GM21717 (cell line): ENCODE measurements around the gene TTC34.
"Not testable (repeated sequence)": the region's sequence is repeated elsewhere in the genome, so short reads cannot be mapped to it uniquely, and the experiment has no call there.

Experiments used
- ATAC-seq: cut with Tn5 transposase; IDR thresholded peaks from one replicate; pipeline ENCODE4 v1.9.1; 2021; ENCODE audit warnings: mild to moderate bottlenecking, moderate library complexity; ENCODE audit not compliant: unreplicated experiment

TTC34 gene

GRCh38 chr1:2631136-2632050, 170.1 kb downstream of the TTC34 start:
- ATAC-seq, result no peak

DNA sequence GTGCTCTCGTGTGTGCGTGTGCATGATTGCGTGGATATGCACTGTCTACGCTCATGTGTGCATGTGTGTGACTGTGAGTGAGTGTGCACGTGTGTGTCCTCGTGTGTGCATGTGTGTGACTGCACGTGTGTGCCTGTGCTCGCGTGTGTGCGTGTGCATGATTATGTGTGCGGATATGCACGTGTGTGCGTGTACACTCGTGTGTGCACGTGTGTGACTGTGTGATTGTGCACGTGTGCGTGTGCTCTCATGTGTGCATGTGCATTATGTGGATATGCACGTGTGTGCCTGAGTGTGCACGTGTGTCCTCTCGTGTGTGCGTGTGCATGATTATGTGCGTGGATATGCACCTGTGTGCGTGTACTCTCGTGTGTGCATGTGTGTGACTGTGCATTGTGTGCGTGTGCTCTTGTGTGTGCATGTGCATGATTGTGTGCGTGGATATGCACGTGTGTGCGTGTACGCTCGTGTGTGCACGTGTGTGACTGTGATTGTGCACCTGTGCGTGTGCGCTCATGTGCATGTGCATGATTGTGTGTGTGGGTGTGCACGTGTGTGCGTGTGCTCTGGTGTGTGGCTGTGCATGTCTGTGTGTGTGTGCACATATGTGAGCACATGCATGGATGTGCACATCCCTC, 170.9 kb downstream of the TTC34 start:
- ATAC-seq, result no peak

DNA sequence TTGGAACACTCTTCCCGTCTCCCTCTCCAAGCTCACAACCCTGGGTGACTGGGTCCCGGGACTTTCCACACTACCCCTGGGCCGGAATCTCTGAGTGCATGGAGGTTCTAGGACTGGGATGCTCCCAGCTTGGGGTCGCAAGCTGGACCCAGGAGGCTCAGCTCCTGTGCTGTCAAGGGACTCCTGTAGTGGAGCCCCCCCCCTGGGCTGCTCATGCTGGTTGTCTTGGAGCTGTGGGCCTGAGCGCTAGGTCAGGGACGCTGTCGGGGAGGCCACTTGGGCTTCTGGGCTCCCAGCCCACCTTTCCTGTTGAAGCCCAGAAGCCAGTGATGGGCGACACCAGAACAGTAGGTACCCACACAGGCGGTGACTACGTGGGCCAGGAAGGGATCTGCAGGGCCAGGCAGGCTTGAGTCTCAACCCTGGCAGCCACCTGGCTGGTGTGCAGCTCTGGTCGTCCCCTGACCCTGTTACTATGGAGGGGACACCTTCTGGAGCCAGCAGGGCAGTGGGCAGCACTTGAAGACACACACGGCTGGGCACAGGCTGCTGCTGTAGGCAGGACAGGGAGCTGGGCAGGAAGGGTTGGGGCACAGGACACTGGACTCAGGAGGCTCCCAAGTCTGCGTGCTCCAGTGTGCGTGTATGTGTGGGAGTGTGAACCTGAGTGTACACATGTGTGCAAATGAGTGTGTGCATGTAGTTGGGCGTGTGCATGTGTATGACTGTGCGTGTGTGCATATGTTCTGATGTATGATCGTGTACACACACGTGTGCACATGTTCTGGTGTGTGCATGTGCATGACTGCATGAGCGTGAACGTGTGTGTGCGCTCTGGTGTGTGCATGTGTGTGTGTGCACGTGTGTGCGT, 171.6 kb downstream of the TTC34 start:
- ATAC-seq, result no peak

- no peak for ATAC-seq
Observed at GRCh38 chr1:2628933-2629626, 172.4 kb downstream of the TTC34 start.

- ATAC-seq, result no peak
Observed at GRCh38 chr1:2628191-2628932, 173.1 kb downstream of the TTC34 start.

- no peak for ATAC-seq
Observed at GRCh38 chr1:2627746-2628145, 173.7 kb downstream of the TTC34 start.

DNA sequence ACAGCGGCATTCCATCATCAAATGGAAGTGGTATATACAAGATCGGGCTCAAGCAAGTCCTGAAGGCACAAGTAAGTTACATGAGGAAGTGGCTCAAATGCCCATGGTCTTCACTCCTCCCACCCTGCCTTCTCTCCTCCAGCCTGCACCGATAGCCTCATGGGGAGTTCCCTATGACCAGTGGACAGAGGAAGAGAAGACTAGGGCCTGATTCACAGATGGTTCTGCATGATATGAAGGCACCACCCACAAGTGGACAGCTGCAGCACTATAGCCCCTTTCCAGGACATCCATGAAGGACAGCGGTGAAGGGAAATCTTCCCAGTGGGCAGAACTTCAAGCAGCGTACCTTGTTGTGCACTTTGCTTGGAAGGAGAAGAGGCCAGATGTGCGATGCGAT, 175.7 kb downstream of the TTC34 start:
- not testable (repeated sequence) for ATAC-seq

- ATAC-seq, result no peak
Observed at GRCh38 chr1:2625311-2625710, 176.2 kb downstream of the TTC34 start.

GRCh38 chr1:2624735-2625300, 176.7 kb downstream of the TTC34 start:
- no peak for ATAC-seq

- no peak for ATAC-seq
Observed at GRCh38 chr1:2623571-2624337, 177.7 kb downstream of the TTC34 start.

DNA sequence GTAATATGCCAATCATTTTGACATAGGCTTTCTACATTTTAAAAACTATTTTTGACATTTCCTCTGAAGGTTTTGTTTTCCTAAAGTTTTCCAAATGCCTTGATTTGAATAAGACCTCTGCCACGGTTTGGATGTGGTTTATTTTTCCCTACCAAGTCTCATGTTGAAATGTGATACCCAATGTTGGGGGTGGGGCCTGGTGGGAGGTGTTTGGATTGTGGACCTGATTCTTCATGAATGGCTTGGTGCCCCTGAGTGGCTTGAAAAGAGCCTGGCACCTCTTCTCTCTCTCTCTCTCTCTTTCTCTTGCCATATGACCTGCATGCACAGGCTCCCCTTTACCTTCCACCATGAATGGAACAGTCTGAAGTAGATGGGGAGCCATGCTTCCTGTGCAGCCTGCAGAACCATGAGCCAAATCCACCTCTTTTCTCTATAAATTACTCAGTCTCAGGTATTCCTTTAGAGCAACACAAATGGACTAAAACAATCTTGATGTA, 183.5 kb downstream of the TTC34 start:
- no peak for ATAC-seq

- ATAC-seq, result no peak
Observed at GRCh38 chr1:2614145-2614544, 187.3 kb downstream of the TTC34 start.

GRCh38 chr1:2612591-2613365, 188.7 kb downstream of the TTC34 start:
- ATAC-seq, result no peak

DNA sequence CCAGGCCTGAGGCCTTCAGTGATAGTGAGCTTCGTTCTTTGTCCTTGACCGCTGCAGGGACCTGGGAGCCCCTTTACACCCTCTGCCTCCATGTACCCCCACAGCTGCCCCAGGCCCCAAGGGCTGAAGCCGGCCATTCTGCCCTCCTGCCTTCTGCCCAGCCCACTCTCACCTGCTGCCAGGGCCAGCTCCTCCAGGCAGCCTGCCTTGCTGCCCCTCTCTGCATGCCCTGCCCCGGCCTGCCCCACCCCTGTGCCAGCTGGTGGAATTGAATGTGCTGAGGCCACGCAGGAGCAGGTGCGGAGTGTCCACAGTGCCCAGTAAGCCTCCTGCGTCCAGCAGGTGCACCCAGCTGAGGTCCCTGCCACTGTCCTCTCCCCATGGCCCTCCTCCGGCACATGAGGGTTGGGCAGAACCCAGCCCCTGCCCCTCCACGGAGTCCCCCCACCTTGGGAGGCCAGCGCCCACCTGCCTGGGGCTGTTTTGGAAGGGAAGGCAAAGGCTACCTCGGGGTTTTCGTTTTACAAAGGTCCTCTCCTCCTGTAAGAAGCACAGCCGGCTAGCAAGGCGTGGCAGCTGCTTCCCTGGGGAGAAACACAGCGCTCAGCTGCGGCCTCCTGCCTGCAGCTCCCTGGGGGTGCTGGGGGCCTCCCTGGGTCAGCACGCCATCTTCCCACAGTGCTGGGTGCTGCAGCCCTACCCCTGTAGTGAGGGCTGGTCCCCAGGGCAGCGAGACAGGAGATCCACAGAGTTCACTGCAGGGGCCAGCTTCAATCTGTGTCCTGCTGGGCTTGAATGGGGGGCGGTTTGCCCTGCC, 189.7 kb downstream of the TTC34 start:
- no peak for ATAC-seq

- no peak for ATAC-seq
Observed at GRCh38 chr1:2611031-2611501, 190.4 kb downstream of the TTC34 start.

DNA sequence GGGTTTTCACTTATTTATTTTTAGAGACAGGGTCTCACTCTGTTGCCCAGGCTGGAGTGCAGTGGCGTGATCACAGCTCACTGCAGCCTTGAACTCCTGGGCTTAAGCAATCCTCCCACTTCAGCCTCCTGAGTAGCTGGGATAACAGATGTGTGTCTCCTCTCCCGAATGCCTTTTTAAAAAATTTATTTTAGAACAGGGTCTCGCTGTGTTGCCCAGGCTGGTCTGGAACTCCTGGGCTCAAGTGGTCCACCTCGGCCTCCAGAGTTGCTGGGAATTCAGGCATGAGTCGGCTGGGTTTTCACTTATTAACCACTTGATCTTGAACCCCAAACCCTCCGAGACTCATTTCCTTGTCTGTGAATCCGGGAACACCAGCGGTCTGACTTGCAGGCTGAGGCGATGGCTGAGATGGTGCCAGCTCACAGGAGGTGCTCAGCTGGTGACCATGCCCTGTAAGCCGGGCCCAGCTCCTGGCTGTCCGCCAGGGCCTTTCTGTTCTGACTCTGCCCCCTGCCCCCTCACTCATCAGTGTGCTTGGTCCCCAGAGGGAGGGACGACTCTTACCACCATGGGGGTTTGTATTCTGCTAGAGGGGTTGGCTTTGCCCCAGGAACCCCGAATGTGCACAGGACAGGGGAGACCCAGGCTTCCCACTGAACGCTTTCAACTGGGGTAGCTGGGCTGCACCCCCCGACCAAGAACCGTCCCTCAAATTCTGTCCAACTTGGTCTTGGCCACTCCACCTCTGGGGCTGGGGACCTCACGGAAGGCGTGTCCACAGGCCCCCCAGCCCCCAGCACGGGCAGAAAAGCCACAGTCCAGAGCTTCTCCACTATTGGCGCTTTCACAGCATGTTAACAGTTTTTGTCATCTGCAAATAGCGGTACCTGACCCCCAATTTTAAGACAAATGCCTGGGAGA, 191.2 kb downstream of the TTC34 start:
- ATAC-seq, result no peak
